HG02938 (cell line): ENCODE results near the gene C11orf86.

Experiments
- ATAC-seq: cut with Tn5 transposase; IDR thresholded peaks from one replicate; pipeline ENCODE4 v1.9.1; 2021; ENCODE audit warnings: mild to moderate bottlenecking, moderate library complexity; ENCODE audit not compliant: unreplicated experiment

Gene C11orf86

GRCh38 chr11:66966351-66966750, 8.8 kb upstream of the C11orf86 start:
- no peak for ATAC-seq

GRCh38 chr11:66967670-66968425, 7.3 kb upstream of the C11orf86 start:
- no peak for ATAC-seq

- no peak for ATAC-seq
Observed at GRCh38 chr11:66969584-66970225, 5.4 kb upstream of the C11orf86 start.

DNA sequence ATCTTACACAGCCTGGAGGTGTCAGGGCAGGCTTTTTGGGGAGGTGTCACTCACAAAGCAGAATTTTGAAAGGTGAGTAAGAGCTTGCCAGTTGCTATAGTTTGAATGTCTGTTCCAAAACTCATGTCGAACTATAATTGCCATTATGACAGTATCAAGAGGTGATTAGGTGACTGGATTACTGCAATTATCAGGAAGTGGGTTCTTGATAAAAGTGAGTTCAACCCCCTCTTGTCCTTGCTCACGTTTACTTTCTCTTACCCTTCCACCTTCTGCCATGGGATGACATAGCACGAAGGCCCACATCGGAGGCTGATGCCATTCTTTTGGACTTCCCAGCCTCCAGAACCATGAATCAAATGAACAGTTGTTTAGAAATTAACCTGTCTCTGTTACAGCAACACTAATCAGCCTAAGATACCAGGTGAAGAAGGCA, 4.7 kb upstream of the C11orf86 start:
- no peak for ATAC-seq

- no peak for ATAC-seq
Observed at GRCh38 chr11:66970807-66971442, 4.2 kb upstream of the C11orf86 start.

- no peak for ATAC-seq
Observed at GRCh38 chr11:66971488-66971887, 3.6 kb upstream of the C11orf86 start.

DNA sequence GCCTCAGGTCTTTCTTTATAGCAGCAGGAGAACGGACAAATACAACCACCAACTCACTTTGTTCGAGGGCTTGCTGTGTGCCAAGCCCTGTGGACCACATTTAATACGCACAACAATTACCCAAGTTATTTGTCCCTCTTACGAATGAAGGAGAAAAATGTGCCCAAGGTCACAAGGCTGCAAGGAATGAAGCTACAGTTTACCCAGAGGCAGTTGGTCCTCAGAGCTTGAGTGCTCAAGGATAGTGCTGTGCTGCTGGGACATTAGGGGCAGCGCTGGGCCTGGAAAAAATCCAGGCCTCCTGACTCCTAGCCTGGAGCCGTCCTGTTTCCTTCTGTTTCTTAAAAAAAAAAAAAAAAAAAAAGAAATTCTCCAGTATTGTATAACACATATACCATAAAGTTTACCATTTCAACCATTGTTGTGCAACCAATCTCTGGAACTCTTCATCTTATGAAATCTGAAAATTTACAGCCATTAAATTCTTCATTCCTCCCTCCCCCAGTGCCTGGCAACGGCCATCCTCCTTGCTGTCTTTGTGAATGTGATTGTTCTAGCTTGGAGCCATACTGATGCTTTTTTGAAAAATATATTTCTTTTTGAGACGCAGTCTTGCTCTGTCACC, 1.0 kb upstream of the C11orf86 start:
- ATAC-seq: no peak

- ATAC-seq: no peak
Observed at GRCh38 chr11:66975405-66976027, 412 bp downstream of the C11orf86 start.

DNA sequence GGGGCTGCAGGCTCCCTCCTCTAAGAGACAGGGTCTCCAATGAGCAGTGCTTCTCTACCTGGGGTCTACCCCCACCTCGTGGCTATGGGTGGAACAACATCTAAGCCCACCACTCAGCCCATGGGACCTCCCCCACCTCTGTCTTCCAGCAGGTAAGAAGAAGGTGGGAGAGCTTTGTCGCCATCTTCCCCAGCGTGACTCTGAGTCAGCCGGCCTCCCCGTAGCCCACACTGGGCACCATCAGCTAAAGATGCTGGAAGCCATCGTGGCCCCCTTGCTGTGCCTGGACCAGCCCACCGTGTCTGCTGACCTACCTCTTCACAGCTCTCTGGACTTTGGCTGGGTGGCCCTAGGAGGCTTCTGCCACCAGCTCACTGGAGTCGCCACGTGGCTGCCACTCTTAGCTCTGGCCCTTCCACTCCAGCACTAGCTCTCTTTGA, 944 bp downstream of the C11orf86 start:
- no peak for ATAC-seq

DNA sequence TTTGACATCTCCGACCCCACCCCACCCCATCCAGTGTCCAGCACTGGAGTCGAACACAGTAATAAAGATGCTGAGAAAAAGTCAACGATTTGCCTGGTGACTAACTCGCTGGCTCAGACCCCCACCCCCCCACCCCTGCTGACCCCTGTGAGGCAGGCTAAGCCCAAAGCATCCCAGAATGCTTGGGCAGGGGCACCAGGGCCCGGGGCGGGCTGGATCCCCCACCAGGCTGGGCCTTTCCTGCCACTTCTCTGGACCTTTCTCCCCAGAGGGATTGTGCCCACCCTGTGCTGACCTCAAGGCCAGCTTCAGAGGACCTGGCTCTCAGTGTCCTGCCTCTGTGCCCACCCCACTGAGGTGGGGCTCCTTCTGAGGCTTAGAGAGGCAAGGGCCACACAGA, 1.8 kb downstream of the C11orf86 start:
- no peak for ATAC-seq

GRCh38 chr11:66978229-66978628, 3.1 kb downstream of the C11orf86 start:
- ATAC-seq: no peak

- ATAC-seq: no peak
Observed at GRCh38 chr11:66978717-66979116, 3.6 kb downstream of the C11orf86 start.

GRCh38 chr11:66979336-66979980, 4.4 kb downstream of the C11orf86 start:
- no peak for ATAC-seq

- no peak for ATAC-seq
Observed at GRCh38 chr11:66981976-66982578, 7.0 kb downstream of the C11orf86 start.

DNA sequence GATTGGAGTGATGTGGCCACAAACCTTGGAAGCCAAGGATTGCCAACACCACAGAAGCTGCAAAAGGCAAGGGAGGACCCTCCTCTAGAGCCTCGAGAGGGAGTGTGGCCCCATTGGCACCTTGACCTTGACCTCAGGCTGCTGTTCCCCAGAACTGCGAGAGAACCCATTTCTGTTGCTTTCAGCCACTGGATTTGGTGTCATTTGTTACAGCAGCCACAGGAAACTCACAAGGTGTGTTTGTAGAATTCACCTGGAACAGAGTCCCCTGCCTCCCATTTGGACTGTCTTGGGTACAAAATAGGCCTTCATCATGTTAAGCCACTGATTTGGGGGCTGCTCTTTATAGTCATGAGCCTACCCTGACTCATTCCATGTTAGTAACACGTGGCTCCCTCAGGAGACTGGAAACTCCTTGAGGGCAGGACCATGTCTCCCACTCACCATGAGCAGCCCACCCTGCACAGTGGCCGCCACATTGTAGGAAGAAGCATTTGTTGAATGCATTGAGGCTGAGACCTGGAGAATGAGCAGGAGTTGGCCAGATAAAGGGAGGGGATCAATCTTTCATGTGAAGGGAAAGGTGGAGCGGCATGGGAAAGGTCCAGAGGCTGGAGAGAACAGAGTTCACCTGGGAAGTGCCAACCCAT, 8.3 kb downstream of the C11orf86 start:
- ATAC-seq: no peak

GRCh38 chr11:66985508-66986177, 10.5 kb downstream of the C11orf86 start:
- no peak for ATAC-seq

- ATAC-seq: no peak
Observed at GRCh38 chr11:66986178-66986545, 11.1 kb downstream of the C11orf86 start.

GRCh38 chr11:66987158-66987620, 12.1 kb downstream of the C11orf86 start:
- ATAC-seq: no peak
